HEK293 (cell line): ENCODE measurements around the gene MMP24.
"Not testable (repeated sequence)": the region's sequence is repeated elsewhere in the genome, so short reads cannot be mapped to it uniquely, and the experiment has no call there.

ENCODE experiments used
- HOXA7 ChIP-seq: sonication (generic); formaldehyde crosslinking; IDR thresholded peaks from 2 replicates; pipeline ENCODE4 v1.8.1; 2022; ENCODE audit warnings: missing genetic modification reagents, borderline replicate concordance
- ZFP69B ChIP-seq: fragments of 450-650 bp; formaldehyde crosslinking; IDR thresholded peaks from 2 replicates; pipeline ENCODE4 v1.5.1; 2016; ENCODE audit warnings: missing biosample characterization, missing genetic modification characterization
- ZNF274 ChIP-seq, 2 experiments: fragments of 200-500 bp in 1 of 2; fragments of 450-650 bp in 1 of 2; sonication (Bioruptor generic) in 1 of 2; formaldehyde crosslinking in 1 of 2; IDR thresholded peaks; 2 replicates each; pipeline versions ENCODE4 v1.5.1 to v1.6.1; 2014 to 2016; ENCODE audit warnings: borderline replicate concordance in 1 of 2, inconsistent platforms in 1 of 2, low read length in 1 of 2, missing biosample characterization in 1 of 2, missing genetic modification characterization in 1 of 2
- ZNF302 ChIP-seq: fragments of 450-650 bp; formaldehyde crosslinking; IDR thresholded peaks from 2 replicates; pipeline ENCODE4 v1.5.1; 2016; ENCODE audit warnings: missing biosample characterization, missing genetic modification characterization, low read depth
- ZNF350 ChIP-seq: fragments of 450-650 bp; formaldehyde crosslinking; IDR thresholded peaks from 2 replicates; pipeline ENCODE4 v1.5.0; 2017; ENCODE audit warnings: missing biosample characterization, mild to moderate bottlenecking, missing genetic modification characterization
- ZNF416 ChIP-seq: fragments of 450-650 bp; formaldehyde crosslinking; IDR thresholded peaks from 2 replicates; pipeline ENCODE4 v1.5.1; 2016; ENCODE audit warnings: missing biosample characterization, missing genetic modification characterization
- ZNF501 ChIP-seq: fragments of 450-650 bp; formaldehyde crosslinking; IDR thresholded peaks from 2 replicates; pipeline ENCODE4 v1.5.1; 2016; ENCODE audit warnings: missing biosample characterization, missing genetic modification characterization
- ZNF747 ChIP-seq: fragments of 450-650 bp; formaldehyde crosslinking; IDR thresholded peaks from 2 replicates; pipeline ENCODE4 v1.5.1; 2016; ENCODE audit warnings: missing biosample characterization, missing genetic modification characterization
- TF ChIP-seq, protein P1 (sequence below): fragments of 450-650 bp; formaldehyde crosslinking; IDR thresholded peaks from 2 replicates; pipeline ENCODE4 v1.5.1; 2016; ENCODE audit warnings: missing biosample characterization, missing genetic modification characterization
- TF ChIP-seq, protein P2 (sequence below): fragments of 450-650 bp; formaldehyde crosslinking; IDR thresholded peaks from 2 replicates; pipeline ENCODE4 v1.5.1; 2016; ENCODE audit warnings: missing biosample characterization, missing genetic modification characterization
- TF ChIP-seq, protein P3 (sequence below): fragments of 450-650 bp; formaldehyde crosslinking; IDR thresholded peaks from 2 replicates; pipeline ENCODE4 v1.5.1; 2016; ENCODE audit warnings: missing biosample characterization, missing genetic modification characterization
- TF ChIP-seq, protein P4 (sequence below): fragments of 450-650 bp; IDR thresholded peaks from 2 replicates; pipeline ENCODE4 v1.5.1; 2018; ENCODE audit warnings: missing biosample characterization, missing genetic modification characterization

DNA sequence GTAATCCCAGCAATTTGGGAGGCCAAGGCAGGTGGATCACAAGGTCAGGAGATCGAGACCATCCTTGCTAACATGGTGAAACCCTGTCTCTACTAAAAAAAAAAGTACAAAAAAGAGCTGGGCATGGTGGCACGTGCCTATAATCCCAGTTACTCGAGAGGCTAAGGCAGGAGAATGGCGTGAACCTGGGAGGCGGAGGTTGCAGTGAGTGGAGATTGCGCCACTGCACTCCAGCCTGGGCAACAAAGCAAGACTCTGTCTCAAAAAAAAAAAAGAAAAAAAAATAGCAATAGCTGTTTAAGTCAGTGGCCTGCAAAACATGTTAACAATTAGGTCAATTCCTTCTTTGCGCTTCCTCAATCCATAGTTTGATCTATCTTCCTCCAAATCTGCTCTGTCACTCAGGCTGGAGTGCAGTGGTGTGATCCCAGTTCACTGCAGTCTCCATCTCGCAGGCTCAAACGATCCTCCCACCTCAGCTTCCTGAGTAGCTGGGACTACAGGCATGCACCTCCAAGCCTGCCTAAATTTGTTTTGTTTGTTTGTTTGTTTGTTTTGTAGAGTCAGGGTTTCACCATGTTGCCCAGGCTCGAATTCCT lies 39.7 kb upstream of the MMP24 start:
- TF ChIP-seq ZNF747 (tag by site-specific recombination); ZNF302 (tag by site-specific recombination); ZNF416; ZNF501 (tag by site-specific recombination); ZNF274 (IDR thresholded peaks at IDR 0.05; ENCODE audit: low read length); ZNF274 (tag by site-specific recombination; IDR thresholded peaks at IDR 0.05; ENCODE audit: borderline replicate concordance); HOXA7 (CRISPR knock-in tag); ZNF350 (tag by site-specific recombination); ZFP69B (tag by site-specific recombination): not testable (repeated sequence)
- TF ChIP-seq, protein P1, sequence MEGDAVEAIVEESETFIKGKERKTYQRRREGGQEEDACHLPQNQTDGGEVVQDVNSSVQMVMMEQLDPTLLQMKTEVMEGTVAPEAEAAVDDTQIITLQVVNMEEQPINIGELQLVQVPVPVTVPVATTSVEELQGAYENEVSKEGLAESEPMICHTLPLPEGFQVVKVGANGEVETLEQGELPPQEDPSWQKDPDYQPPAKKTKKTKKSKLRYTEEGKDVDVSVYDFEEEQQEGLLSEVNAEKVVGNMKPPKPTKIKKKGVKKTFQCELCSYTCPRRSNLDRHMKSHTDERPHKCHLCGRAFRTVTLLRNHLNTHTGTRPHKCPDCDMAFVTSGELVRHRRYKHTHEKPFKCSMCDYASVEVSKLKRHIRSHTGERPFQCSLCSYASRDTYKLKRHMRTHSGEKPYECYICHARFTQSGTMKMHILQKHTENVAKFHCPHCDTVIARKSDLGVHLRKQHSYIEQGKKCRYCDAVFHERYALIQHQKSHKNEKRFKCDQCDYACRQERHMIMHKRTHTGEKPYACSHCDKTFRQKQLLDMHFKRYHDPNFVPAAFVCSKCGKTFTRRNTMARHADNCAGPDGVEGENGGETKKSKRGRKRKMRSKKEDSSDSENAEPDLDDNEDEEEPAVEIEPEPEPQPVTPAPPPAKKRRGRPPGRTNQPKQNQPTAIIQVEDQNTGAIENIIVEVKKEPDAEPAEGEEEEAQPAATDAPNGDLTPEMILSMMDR (tag by site-specific recombination) = not testable (repeated sequence)
- TF ChIP-seq, protein P2, sequence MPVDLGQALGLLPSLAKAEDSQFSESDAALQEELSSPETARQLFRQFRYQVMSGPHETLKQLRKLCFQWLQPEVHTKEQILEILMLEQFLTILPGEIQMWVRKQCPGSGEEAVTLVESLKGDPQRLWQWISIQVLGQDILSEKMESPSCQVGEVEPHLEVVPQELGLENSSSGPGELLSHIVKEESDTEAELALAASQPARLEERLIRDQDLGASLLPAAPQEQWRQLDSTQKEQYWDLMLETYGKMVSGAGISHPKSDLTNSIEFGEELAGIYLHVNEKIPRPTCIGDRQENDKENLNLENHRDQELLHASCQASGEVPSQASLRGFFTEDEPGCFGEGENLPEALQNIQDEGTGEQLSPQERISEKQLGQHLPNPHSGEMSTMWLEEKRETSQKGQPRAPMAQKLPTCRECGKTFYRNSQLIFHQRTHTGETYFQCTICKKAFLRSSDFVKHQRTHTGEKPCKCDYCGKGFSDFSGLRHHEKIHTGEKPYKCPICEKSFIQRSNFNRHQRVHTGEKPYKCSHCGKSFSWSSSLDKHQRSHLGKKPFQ (tag by site-specific recombination) = not testable (repeated sequence)
- TF ChIP-seq, protein P3, sequence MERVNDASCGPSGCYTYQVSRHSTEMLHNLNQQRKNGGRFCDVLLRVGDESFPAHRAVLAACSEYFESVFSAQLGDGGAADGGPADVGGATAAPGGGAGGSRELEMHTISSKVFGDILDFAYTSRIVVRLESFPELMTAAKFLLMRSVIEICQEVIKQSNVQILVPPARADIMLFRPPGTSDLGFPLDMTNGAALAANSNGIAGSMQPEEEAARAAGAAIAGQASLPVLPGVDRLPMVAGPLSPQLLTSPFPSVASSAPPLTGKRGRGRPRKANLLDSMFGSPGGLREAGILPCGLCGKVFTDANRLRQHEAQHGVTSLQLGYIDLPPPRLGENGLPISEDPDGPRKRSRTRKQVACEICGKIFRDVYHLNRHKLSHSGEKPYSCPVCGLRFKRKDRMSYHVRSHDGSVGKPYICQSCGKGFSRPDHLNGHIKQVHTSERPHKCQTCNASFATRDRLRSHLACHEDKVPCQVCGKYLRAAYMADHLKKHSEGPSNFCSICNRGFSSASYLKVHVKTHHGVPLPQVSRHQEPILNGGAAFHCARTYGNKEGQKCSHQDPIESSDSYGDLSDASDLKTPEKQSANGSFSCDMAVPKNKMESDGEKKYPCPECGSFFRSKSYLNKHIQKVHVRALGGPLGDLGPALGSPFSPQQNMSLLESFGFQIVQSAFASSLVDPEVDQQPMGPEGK (tag by site-specific recombination) = not testable (repeated sequence)
- TF ChIP-seq, protein P4, sequence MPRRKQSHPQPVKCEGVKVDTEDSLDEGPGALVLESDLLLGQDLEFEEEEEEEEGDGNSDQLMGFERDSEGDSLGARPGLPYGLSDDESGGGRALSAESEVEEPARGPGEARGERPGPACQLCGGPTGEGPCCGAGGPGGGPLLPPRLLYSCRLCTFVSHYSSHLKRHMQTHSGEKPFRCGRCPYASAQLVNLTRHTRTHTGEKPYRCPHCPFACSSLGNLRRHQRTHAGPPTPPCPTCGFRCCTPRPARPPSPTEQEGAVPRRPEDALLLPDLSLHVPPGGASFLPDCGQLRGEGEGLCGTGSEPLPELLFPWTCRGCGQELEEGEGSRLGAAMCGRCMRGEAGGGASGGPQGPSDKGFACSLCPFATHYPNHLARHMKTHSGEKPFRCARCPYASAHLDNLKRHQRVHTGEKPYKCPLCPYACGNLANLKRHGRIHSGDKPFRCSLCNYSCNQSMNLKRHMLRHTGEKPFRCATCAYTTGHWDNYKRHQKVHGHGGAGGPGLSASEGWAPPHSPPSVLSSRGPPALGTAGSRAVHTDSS (tag by site-specific recombination) = not testable (repeated sequence)
